GM10248 (cell line): ENCODE data around the gene UMODL1.
"Not testable (repeated sequence)": the region's sequence is repeated elsewhere in the genome, so short reads cannot be mapped to it uniquely, and the experiment has no call there.

Experiments
- CTCF ChIA-PET: fragments of 300-600 bp; sonication (Branson Sonifier 250); formaldehyde crosslinking; extraction: SDS; loops from one replicate; lab custom pipeline; 2021; ENCODE audit warnings: antibody characterized with exemption; lab: Yijun Ruan, JAX
- POLR2A ChIA-PET: fragments of 350-650 bp; sonication (Branson Sonifier 250); formaldehyde crosslinking; extraction: SDS; loops from one replicate; lab custom pipeline; 2020; ENCODE audit warnings: antibody characterized with exemption; lab: Yijun Ruan, JAX
- DNase-seq: peaks from one replicate; pipeline ENCODE4 v3.0.0; 2012; ENCODE audit errors: extremely low spot score
- CTCF ChIP-seq: IDR thresholded peaks from 2 replicates; pipeline ENCODE4 v1.5.1; 2012; ENCODE audit warnings: mild to moderate bottlenecking, low read depth; ENCODE audit errors: extremely low read depth, missing control alignments, control extremely low read depth

UMODL1 gene

GRCh38 chr21:42112857-42113256, 41.7 kb downstream of the UMODL1 start:
- no peak for DNase-seq
- no peak for TF ChIP-seq CTCF
- ChIA-PET CTCF (interaction anchor here (1.2 to 8.3 kb wide), 4 partner anchors 12 to 296 kb away, joined by 3 to 97 read pairs (median 4); no protein-coding TSS in a partner anchor), POLR2A (no interaction called here)

- no peak for TF ChIP-seq CTCF
- DNase-seq, result no peak
- POLR2A ChIA-PET, result no interaction called here
- CTCF ChIA-PET, result interaction anchor here (0.7 to 8.3 kb wide), 5 partner anchors 11 to 297 kb away, joined by 3 to 97 read pairs (median 3); no protein-coding TSS in a partner anchor
These were observed 42.9 kb downstream of the UMODL1 start for GRCh38 chr21:42113926-42114409.

GRCh38 chr21:42114646-42115045, 43.5 kb downstream of the UMODL1 start:
- TF ChIP-seq CTCF, result no peak

GRCh38 chr21:42115136-42115683, 44.1 kb downstream of the UMODL1 start:
- DNase-seq, result no peak
- POLR2A ChIA-PET, result no interaction called here
- CTCF ChIA-PET, result interaction anchor here (0.9 to 8.3 kb wide), 4 partner anchors 8 to 299 kb away, joined by 3 to 97 read pairs (median 39); no protein-coding TSS in a partner anchor
- no peak for TF ChIP-seq CTCF

More at GRCh38 chr21:42114646-42115045, 43.5 kb downstream of the UMODL1 start:
- no peak for DNase-seq
- ChIA-PET POLR2A (no interaction called here), CTCF (interaction anchor here (0.9 to 8.3 kb wide), 4 partner anchors 10 to 298 kb away, joined by 3 to 97 read pairs (median 10); no protein-coding TSS in a partner anchor)

- DNase-seq, POLR2A ChIA-PET: not testable (repeated sequence)
- CTCF ChIA-PET, result interaction anchor here (0.8 to 8.3 kb wide), 25 partner anchors 8 to 834 kb away, joined by 3 to 97 read pairs (median 5); no protein-coding TSS in a partner anchor
These were observed 45.4 kb downstream of the UMODL1 start for GRCh38 chr21:42116551-42116950.

- peak; percentile 85 for TF ChIP-seq CTCF
- POLR2A ChIA-PET, result no interaction called here
- DNase-seq, result peak; percentile 84
- CTCF ChIA-PET, result interaction anchor here (0.7 to 8.3 kb wide), 60 partner anchors 8 to 834 kb away, joined by 3 to 97 read pairs (median 4); partner anchors contain the start of genes NDUFV3 and ZBTB21
These were observed 46.3 kb downstream of the UMODL1 start for GRCh38 chr21:42117229-42117966.
